Tibial artery (tissue), 4 donors: ENCODE data around the gene PCDHGA2.
A peak's percentile ranks its signal among the peaks of the same experiment; 100 is the strongest.
"Not testable (repeated sequence)": the region's sequence is repeated elsewhere in the genome, so short reads cannot be mapped to it uniquely, and the experiment has no call there.

ENCODE experiments used
- DNase-seq, 2 donors: peaks; one replicate each; pipeline ENCODE4 v3.0.0-alpha.2; 2019
- H3K27ac ChIP-seq, 2 donors: fragments of 200-600 bp; sonication (generic) in 1 of 2; 1 replicate in 1 of 2; 2 replicates in 1 of 2; pipeline ENCODE4 v1.5.1; 2018 to 2019; ENCODE audit warnings: mild to moderate bottlenecking in 1 of 2
- H3K27me3 ChIP-seq, 2 donors: fragments of 200-600 bp; sonication (generic) in 1 of 2; one replicate each; pipeline versions ENCODE4 v1.5.1 to v1.6.0; 2016 to 2019
- H3K36me3 ChIP-seq, 3 donors: fragments of 200-600 bp; sonication (generic) in 2 of 3; one replicate each; pipeline ENCODE4 v1.5.1; 2016 to 2019; ENCODE audit warnings: mild to moderate bottlenecking in 2 of 3
- H3K4me1 ChIP-seq, 4 donors: fragments of 200-600 bp; sonication (generic) in 2 of 4; 1 replicate in 3 of 4; 2 replicates in 1 of 4; pipeline ENCODE4 v1.5.1; 2016 to 2019
- H3K4me3 ChIP-seq, 2 donors: fragments of 200-600 bp; sonication (generic) in 1 of 2; 1 replicate in 1 of 2; 2 replicates in 1 of 2; pipeline ENCODE4 v1.5.1; 2018 to 2019; ENCODE audit warnings: mild to moderate bottlenecking in 2 of 2
- H3K9me3 ChIP-seq, 3 donors: fragments of 200-600 bp; sonication (generic) in 1 of 3; one replicate each; pipeline ENCODE4 v1.5.1; 2016 to 2019
- CTCF ChIP-seq, 2 experiments: fragments of 200-600 bp in 1 of 2; fragments of 450-650 bp in 1 of 2; IDR thresholded peaks; one replicate each; pipeline ENCODE4 v1.5.1; 2017 to 2019; ENCODE audit warnings: antibody characterized with exemption in 2 of 2, mild to moderate bottlenecking in 1 of 2, moderate library complexity in 1 of 2
- intact Hi-C: fragments of 100-400 bp; cut with DNase I; formaldehyde crosslinking; loops from one replicate; pipeline ENCODE4 v1.15.0; 2023; ENCODE audit warnings: low total_unique reads

Gene PCDHGA2

GRCh38 chr5:141383345-141383744 lies 44.8 kb downstream of the PCDHGA2 start:
- peaks cover 4 to 64% (median 63%) of the 10 kb centered on the region in 3 donors for H3K36me3 ChIP-seq
- peaks cover 37 to 98% (median 77%) of the 10 kb centered on the region in 3 donors for H3K9me3 ChIP-seq
- H3K27ac ChIP-seq, result no peak overlapping the region
- peak overlapping the region in 1 of 2 donors; percentile 29 for H3K4me3 ChIP-seq
- TF ChIP-seq CTCF (IDR thresholded peaks at IDR 0.05), result no peak
- intact Hi-C loops, result no loop called here
- no peaks in the 10 kb centered on the region for H3K27me3 ChIP-seq
- DNase-seq, result no peak
- no peaks in the 10 kb centered on the region for H3K4me1 ChIP-seq

- no peak overlapping the region for H3K4me3 ChIP-seq
- H3K27ac ChIP-seq, result no peak overlapping the region
- H3K27me3 ChIP-seq, result no peaks in the 10 kb centered on the region
- H3K4me1 ChIP-seq, result no peaks in the 10 kb centered on the region
- peaks cover 37 to 98% (median 89%) of the 10 kb centered on the region in 3 donors for H3K9me3 ChIP-seq
- intact Hi-C loops, result no loop called here
- TF ChIP-seq CTCF (IDR thresholded peaks at IDR 0.05), result no peak
- H3K36me3 ChIP-seq, result peaks cover 4 to 66% (median 64%) of the 10 kb centered on the region in 3 donors
- no peak for DNase-seq
These were observed 46.1 kb downstream of the PCDHGA2 start for GRCh38 chr5:141384471-141385267.

GRCh38 chr5:141387557-141388311 lies 49.2 kb downstream of the PCDHGA2 start, which contains the start of gene PCDHGB4:
TSS of gene PCDHGB4 (plus strand) at chr5:141387698. CDS start at chr5:141387885, 187 bp downstream.
- H3K4me1 ChIP-seq, DNase-seq, H3K27me3 ChIP-seq, H3K4me3 ChIP-seq, H3K27ac ChIP-seq, intact Hi-C loops: not testable (repeated sequence)
- peaks cover 37 to 98% (median 86%) of the 10 kb centered on the region in 3 donors for H3K9me3 ChIP-seq
- H3K36me3 ChIP-seq, result peaks cover 5 to 78% (median 74%) of the 10 kb centered on the region in 3 donors

- Histone ChIP-seq H3K36me3 (peaks cover 4 to 78% (median 70%) of the 10 kb centered on the region in 3 donors), H3K4me3 (no peak overlapping the region), H3K9me3 (peaks cover 35 to 98% (median 86%) of the 10 kb centered on the region in 3 donors), H3K27me3 (no peaks in the 10 kb centered on the region), H3K27ac (no peak overlapping the region), H3K4me1 (no peaks in the 10 kb centered on the region)
- TF ChIP-seq CTCF (IDR thresholded peaks at IDR 0.05), result no peak
- intact Hi-C loops, result no loop called here
- DNase-seq, result no peak
These were observed 50.1 kb downstream of the PCDHGA2 start for GRCh38 chr5:141388661-141389060.

GRCh38 chr5:141389153-141390042 lies 50.8 kb downstream of the PCDHGA2 start:
- DNase-seq, result no peak
- H3K4me3 ChIP-seq, result no peak overlapping the region
- H3K27ac ChIP-seq, result no peak overlapping the region
- peaks cover 35 to 98% (median 86%) of the 10 kb centered on the region in 3 donors for H3K9me3 ChIP-seq
- H3K36me3 ChIP-seq, result peaks cover 4 to 74% (median 66%) of the 10 kb centered on the region in 3 donors
- no peaks in the 10 kb centered on the region for H3K27me3 ChIP-seq
- no peaks in the 10 kb centered on the region for H3K4me1 ChIP-seq
- intact Hi-C loops, result no loop called here
- no peak for TF ChIP-seq CTCF (IDR thresholded peaks at IDR 0.05)
